Body of pancreas (tissue), 4 donors: Measurements from ENCODE around the gene LYRM4. TPM values are rescaled to one million over a fixed set of nuclear protein-coding genes. Genes with fewer than 3 reads are reported as not detected.

ENCODE experiments used
- ATAC-seq: fragments of 150-250 bp; one replicate; pipeline ENCODE4 v1.9.1; 2016
- DNase-seq, 4 donors: peaks; one replicate each; pipeline ENCODE4 v3.0.0-alpha.2; 2019
- H3K27ac ChIP-seq, 4 donors: fragments of 200-600 bp; sonication (generic); 1 replicate in 3 of 4; 2 replicates in 1 of 4; pipeline versions ENCODE4 v1.5.1 to v1.6.1; 2016 to 2019; ENCODE audit warnings: mild to moderate bottlenecking in 1 of 4, mixed read lengths in 1 of 4, moderate library complexity in 1 of 4
- H3K27me3 ChIP-seq, 2 donors: fragments of 200-600 bp; sonication (generic); one replicate each; pipeline ENCODE4 v1.6.0; 2016; ENCODE audit warnings: mild to moderate bottlenecking in 1 of 2
- H3K36me3 ChIP-seq, 2 donors: fragments of 200-600 bp; sonication (generic); replicated peaks in 1 of 2; 2 replicates each; pipeline ENCODE4 v1.5.1; 2016; ENCODE audit warnings: low read depth in 2 of 2; ENCODE audit not compliant: insufficient read depth in 1 of 2
- H3K4me1 ChIP-seq: fragments of 200-600 bp; sonication (generic); one replicate; pipeline ENCODE4 v1.6.0; 2016
- H3K4me3 ChIP-seq, 2 donors: fragments of 200-600 bp; sonication (generic); 1 replicate in 1 of 2; 2 replicates in 1 of 2; pipeline ENCODE4 v1.5.1; 2016 to 2019
- H3K9me3 ChIP-seq, 3 donors: fragments of 200-600 bp; sonication (generic); 1 replicate in 2 of 3; 2 replicates in 1 of 3; pipeline ENCODE4 v1.5.1; 2016
- POLR2A ChIP-seq, 3 donors: fragments of 450-650 bp; IDR thresholded peaks; one replicate each; pipeline ENCODE4 v1.6.1; 2016; ENCODE audit warnings: antibody characterized with exemption in 3 of 3, mild to moderate bottlenecking in 2 of 3
- WGBS, 2 donors: methylation state at CpG; one replicate each; pipeline ENCODE4 v1.1.5; 2017; 5-methylcytosine and 5-hydroxymethylcytosine counted together
- intact Hi-C: fragments of 100-400 bp; cut with DNase I; formaldehyde crosslinking; loops from one replicate; pipeline ENCODE4 v1.15.1; 2023
- total RNA-seq, 2 donors: library from RNA; depleted of rRNA; stranded (reverse); fragments of >200 nt; gene quantifications; one replicate each; pipeline ENCODE4 v1.1.0, GENCODE V29; 2016
- TF ChIP-seq, protein P1 (sequence below), 7 experiments: fragments of 450-650 bp in 4 of 7; fragments of 200-600 bp in 3 of 7; sonication (generic) in 3 of 7; IDR thresholded peaks; one replicate each; pipeline ENCODE4 v1.5.1; 2016 to 2019; ENCODE audit warnings: antibody characterized with exemption in 7 of 7

The LYRM4 gene
- total RNA-seq, 2 donors from 2014 or later = 15.3 to 18.5 TPM

DNA sequence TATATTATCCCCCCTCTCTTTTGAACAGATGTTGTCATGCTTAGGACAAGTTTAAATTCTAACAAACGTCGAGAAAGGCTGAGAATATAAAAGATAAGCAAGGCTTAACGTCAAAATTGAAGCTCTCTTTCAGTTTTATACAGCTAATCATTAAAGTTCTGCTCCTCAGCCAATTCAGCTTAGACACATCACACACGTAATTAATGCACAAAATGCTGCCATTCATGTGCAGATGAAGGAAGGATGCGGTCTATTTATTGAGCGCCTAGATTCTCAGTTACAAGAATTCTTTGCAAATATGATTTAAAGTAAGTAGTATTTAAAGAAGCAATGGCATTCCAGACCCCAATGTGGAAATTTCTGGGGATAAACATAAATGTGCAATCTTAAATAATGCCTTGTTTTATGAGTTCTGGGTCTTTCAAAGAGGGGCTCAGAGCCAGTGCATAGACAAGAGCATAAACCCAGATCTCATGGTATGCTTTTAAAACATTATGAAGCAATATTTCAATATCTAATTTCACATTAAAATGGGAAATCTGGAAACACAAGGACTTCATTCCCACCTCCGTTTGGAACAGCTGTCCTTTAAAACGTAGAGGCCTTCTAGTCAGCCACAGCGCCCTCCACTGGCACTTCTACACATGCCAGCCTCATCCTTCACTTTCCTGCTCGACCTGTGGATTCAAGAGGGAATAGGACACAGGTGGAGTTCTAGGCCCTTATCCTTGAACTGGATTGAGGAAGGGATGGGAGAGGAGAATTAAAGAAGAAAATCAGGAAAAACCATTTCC, 85.8 kb downstream of the LYRM4 start:
- no peak for TF ChIP-seq POLR2A (IDR thresholded peaks at IDR 0.05)
- TF ChIP-seq, protein P1, sequence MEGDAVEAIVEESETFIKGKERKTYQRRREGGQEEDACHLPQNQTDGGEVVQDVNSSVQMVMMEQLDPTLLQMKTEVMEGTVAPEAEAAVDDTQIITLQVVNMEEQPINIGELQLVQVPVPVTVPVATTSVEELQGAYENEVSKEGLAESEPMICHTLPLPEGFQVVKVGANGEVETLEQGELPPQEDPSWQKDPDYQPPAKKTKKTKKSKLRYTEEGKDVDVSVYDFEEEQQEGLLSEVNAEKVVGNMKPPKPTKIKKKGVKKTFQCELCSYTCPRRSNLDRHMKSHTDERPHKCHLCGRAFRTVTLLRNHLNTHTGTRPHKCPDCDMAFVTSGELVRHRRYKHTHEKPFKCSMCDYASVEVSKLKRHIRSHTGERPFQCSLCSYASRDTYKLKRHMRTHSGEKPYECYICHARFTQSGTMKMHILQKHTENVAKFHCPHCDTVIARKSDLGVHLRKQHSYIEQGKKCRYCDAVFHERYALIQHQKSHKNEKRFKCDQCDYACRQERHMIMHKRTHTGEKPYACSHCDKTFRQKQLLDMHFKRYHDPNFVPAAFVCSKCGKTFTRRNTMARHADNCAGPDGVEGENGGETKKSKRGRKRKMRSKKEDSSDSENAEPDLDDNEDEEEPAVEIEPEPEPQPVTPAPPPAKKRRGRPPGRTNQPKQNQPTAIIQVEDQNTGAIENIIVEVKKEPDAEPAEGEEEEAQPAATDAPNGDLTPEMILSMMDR (IDR thresholded peaks at IDR 0.05) = no peak
- no peak overlapping the region for H3K27ac ChIP-seq
- no peaks in the 10 kb centered on the region for H3K36me3 ChIP-seq
- H3K4me3 ChIP-seq = no peak overlapping the region
- 68% methylated on average over 10 of the region's 10 CpGs for WGBS, 2 donors
- no peaks in the 10 kb centered on the region for H3K9me3 ChIP-seq
- intact Hi-C loops = no loop called here
- H3K27me3 ChIP-seq = no peaks in the 10 kb centered on the region
- ATAC-seq (no peak), DNase-seq (no peak)
- H3K4me1 ChIP-seq = no peaks in the 10 kb centered on the region

DNA sequence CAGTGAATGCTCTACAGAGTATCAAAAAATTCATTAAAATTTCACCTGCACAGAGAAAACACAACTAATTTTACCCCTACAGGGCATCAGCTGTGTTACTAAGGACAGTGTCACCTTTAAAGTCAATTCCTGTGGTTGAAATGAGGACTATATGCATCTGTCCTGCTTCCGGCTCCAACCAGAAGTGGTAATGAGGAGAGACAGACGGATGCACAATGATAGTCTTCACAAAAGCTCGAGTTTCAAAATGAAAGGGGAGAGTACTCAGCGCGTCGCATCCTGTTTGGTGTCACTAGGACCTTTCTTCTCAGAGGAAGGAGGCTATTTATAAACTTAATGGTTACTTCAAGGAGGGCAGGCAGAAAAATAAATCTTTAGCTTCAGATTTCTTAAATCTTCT, 86.5 kb downstream of the LYRM4 start:
- no peak for TF ChIP-seq POLR2A (IDR thresholded peaks at IDR 0.05)
- TF ChIP-seq, protein P1 (IDR thresholded peaks at IDR 0.05) = no peak
- Histone ChIP-seq H3K27me3 (no peaks in the 10 kb centered on the region), H3K4me3 (no peak overlapping the region), H3K9me3 (no peaks in the 10 kb centered on the region), H3K36me3 (no peaks in the 10 kb centered on the region), H3K27ac (no peak overlapping the region), H3K4me1 (no peaks in the 10 kb centered on the region)
- 59 to 81% methylated on average over 6 of the region's 6 CpGs for WGBS, 2 donors
- intact Hi-C loops = no loop called here
- no peak for ATAC-seq
- DNase-seq = no peak

DNA sequence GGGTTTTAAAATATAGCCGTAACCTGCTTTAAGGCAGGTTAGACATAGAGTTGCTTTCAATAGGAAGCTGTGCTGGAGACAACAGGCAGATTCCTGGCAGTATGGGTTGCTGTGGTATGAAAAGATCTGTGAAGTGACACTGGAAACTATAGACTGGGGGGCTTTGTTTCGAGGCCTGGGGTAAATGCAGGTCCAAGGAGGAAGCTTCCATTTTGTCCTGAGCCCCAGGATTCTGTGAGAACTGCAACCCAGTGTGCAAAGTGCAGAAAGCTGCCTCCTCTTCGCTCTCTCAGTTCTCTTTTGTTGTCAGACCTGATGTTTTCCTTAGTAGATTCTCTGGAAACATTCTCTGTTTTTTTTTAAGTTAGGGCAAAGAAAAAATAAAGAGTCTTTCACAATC, 86.9 kb downstream of the LYRM4 start:
- intact Hi-C loops = no loop called here
- no peaks in the 10 kb centered on the region for H3K9me3 ChIP-seq
- TF ChIP-seq, protein P1 (IDR thresholded peaks at IDR 0.05) = no peak
- TF ChIP-seq POLR2A (IDR thresholded peaks at IDR 0.05) = no peak
- no peak for ATAC-seq
- H3K4me1 ChIP-seq = no peaks in the 10 kb centered on the region
- no peaks in the 10 kb centered on the region for H3K36me3 ChIP-seq
- 88 to 89% methylated on average over 3 of the region's 3 CpGs for WGBS, 2 donors
- no peak overlapping the region for H3K4me3 ChIP-seq
- no peak overlapping the region for H3K27ac ChIP-seq
- H3K27me3 ChIP-seq = no peaks in the 10 kb centered on the region
- DNase-seq = no peak

DNA sequence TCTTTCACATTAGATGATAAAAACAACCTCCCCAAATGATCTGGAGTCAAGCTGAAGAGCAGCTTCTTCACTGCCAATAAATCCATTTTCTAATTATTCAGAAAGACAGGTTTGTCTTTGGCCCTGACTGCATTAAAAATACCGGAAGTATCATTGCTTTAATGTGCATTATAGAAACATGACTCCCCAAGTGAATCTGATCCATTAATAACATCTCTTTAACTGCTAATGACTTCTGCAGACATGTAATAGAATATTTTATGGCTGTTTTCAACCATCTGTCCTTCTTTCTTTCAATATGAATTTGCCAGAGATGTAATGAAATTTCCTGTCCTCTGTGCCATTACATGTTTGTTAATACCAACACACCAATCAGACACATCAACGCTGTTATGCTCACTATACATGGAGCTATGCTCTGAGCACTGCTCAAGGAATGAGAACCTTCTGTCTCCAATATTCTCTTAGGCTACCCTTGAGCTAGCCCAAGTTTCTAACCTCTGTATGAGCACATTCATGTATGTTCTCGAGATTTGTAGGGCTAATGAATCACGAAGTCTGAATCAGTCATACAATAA, 87.8 kb downstream of the LYRM4 start:
- H3K36me3 ChIP-seq = no peaks in the 10 kb centered on the region
- TF ChIP-seq POLR2A (IDR thresholded peaks at IDR 0.05) = no peak
- TF ChIP-seq, protein P1 (IDR thresholded peaks at IDR 0.05) = no peak
- H3K4me3 ChIP-seq = no peak overlapping the region
- ATAC-seq (no peak), DNase-seq (no peak)
- intact Hi-C loops = no loop called here
- H3K4me1 ChIP-seq = no peaks in the 10 kb centered on the region
- no peaks in the 10 kb centered on the region for H3K9me3 ChIP-seq
- H3K27me3 ChIP-seq = no peaks in the 10 kb centered on the region
- no peak overlapping the region for H3K27ac ChIP-seq
- 75 to 80% methylated on average over 4 of the region's 4 CpGs for WGBS, 2 donors
